Measurements from ENCODE around the gene RPS6KB1.
A peak's percentile ranks its signal among the peaks of the same experiment; 100 is the strongest.
"Not testable (repeated sequence)": the region's sequence is repeated elsewhere in the genome, so short reads cannot be mapped to it uniquely, and the experiment has no call there.

The RPS6KB1 gene

DNA sequence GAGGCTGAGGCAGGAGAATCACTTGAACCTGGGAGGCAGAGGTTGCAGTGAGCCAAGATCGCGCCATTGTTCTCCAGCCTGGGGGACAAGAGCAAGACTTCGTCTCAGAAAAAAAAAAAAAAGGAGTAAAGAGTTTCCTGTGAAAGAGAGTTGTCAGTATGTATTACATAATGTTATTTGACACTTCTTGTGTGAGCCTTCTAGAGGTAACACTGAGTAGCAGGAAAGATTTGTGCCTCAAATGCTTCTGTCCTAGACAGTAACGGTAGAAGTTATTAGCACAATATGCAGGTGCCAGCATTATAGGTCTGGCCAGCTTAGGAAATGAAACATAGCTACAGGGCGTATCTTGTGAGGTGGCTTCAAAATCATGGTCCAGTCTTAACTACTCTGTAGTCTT is 6.2 kb downstream of the RPS6KB1 start:
- CTCF ChIA-PET: interaction anchor here (0.7 kb wide), 1 partner anchor 15 kb away, joined by 3 read pairs; no protein-coding TSS in a partner anchor
- no peak for DNase-seq (ENCODE audit: extremely low spot score)
- TF ChIP-seq, protein P1, sequence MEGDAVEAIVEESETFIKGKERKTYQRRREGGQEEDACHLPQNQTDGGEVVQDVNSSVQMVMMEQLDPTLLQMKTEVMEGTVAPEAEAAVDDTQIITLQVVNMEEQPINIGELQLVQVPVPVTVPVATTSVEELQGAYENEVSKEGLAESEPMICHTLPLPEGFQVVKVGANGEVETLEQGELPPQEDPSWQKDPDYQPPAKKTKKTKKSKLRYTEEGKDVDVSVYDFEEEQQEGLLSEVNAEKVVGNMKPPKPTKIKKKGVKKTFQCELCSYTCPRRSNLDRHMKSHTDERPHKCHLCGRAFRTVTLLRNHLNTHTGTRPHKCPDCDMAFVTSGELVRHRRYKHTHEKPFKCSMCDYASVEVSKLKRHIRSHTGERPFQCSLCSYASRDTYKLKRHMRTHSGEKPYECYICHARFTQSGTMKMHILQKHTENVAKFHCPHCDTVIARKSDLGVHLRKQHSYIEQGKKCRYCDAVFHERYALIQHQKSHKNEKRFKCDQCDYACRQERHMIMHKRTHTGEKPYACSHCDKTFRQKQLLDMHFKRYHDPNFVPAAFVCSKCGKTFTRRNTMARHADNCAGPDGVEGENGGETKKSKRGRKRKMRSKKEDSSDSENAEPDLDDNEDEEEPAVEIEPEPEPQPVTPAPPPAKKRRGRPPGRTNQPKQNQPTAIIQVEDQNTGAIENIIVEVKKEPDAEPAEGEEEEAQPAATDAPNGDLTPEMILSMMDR (IDR thresholded peaks at IDR 0.05; ENCODE audit: control extremely low read depth, extremely low read depth, low read depth, missing control alignments): no peak
- POLR2A ChIA-PET: no interaction called here

DNA sequence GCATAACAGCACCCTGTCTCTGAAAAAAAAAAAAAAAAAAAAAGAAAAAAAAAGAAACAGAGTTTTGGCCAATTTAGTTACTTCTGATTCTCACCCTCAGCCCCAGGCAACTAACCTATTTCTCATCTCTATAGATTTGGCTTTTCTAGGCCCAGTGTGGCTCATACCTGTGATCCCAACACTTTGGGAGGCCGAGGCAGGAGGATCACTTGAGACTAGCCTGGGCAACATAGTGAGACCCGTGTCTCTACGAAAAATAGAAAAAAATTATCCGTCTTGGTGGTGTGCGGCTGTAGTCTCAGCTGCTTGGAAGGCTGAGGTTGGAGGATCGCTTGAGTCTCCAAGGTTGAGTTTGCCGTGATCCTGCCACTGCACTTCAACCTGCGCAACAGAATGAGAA is 8.7 kb downstream of the RPS6KB1 start:
- DNase-seq (ENCODE audit: extremely low spot score): no peak
- CTCF ChIA-PET: no interaction called here
- POLR2A ChIA-PET: interaction anchor here (0.7 kb wide), 1 partner anchor 76 kb away, joined by 5 read pairs; no protein-coding TSS in a partner anchor
- TF ChIP-seq, protein P1 (IDR thresholded peaks at IDR 0.05; ENCODE audit: control extremely low read depth, extremely low read depth, low read depth, missing control alignments): no peak

DNA sequence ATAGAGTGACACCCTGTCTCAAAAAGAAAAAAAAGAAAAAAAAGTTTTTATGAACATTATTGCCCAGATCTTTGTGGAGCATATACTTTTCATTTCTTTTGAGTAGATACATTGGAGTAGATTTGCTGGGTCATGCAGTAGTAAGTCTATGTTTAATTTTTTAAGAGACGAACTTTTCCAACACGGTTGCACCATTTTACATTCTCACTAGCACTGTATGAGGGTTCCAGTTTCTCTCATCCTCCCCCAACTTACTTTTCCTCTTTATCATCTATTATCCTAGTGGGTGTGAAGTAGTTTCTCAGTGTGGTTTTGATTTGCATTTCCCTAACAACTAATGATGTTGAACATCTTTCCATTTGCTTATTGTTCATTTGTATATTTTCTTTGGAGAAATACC is 10.5 kb downstream of the RPS6KB1 start:
- ChIA-PET CTCF (interaction anchor here (1.8 kb wide), 1 partner anchor 11 kb away, joined by 5 read pairs; no protein-coding TSS in a partner anchor), POLR2A (no interaction called here)
- TF ChIP-seq, protein P1 (IDR thresholded peaks at IDR 0.05; ENCODE audit: control extremely low read depth, extremely low read depth, low read depth, missing control alignments): no peak
- DNase-seq (ENCODE audit: extremely low spot score): no peak

DNA sequence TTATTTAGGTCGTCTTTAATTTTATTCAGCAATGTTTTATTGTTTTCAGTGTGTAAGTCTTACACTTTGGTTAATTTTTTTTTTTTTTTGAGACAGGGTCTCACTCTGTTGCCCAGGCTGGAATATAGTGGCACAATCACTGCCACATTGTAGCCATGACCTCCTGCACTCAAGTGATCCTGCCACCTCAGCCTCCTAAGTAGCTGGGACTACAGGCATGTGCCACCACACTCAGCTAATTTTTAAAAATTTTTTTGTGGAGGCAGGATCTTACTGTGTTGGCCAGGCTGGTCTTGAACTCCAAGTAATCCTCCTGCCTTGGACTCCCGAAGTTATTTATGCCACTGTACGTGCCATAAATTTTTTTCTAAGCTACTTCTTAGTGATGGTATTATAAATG is 14.5 kb downstream of the RPS6KB1 start:
- CTCF ChIA-PET: no interaction called here
- TF ChIP-seq, protein P1 (IDR thresholded peaks at IDR 0.05; ENCODE audit: control extremely low read depth, extremely low read depth, low read depth, missing control alignments): no peak
- DNase-seq (ENCODE audit: extremely low spot score): no peak
- POLR2A ChIA-PET: no interaction called here

DNA sequence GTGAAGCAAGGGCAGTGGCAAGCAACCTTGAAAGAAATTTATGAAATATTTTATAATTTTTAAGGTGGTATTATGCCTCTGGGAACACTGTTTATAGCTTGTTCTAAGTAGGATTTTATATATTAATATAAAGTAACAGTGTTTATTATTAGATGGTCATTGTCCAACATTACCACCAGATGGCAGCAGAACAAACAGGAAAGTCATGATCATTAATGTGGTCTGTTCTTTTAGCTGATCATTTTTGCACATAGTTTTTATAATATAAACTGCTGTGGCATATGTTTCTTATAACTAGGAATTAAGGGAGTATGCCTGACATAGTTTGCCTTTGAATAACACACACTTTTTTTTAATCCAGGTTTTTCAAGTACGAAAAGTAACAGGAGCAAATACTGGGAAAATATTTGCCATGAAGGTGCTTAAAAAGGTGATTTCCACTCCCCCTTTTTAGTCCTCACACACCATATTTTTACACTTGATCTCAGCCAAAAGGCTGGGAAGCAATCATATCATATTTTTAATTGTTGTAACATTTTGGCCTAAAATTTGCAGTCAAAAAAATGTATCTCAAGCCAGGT is 21.4 kb downstream of the RPS6KB1 start:
- peak; percentile 72 for DNase-seq (ENCODE audit: extremely low spot score)
- ChIA-PET CTCF (interaction anchor here (0.6 to 4.8 kb wide), 21 partner anchors 9 to 231 kb away, joined by 3 to 30 read pairs (median 4); partner anchors contain the start of genes PTRH2, RPS6KB1, TUBD1 and VMP1), POLR2A (no interaction called here)
- TF ChIP-seq, protein P1 (IDR thresholded peaks at IDR 0.05; ENCODE audit: control extremely low read depth, extremely low read depth, low read depth, missing control alignments): peak; percentile 40

DNA sequence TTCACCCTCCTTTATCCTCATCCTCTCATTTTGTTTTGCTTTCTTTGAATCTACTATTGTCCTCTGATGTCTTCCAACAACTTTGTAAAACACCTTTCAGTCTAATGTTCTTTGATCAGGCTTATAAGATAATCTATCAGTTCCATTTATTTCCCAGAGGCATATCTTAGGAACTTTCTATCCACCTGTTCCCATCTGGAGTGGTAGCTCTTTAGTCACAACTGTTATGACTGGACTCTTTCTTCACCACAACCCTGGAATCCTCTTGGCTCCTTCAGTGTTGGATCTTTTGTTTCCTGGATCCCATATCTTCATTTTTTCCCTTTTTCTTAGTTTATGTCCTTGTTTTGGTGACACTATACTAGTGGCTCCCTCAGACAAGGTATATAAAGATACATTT is 23.5 kb downstream of the RPS6KB1 start:
- ChIA-PET CTCF (interaction anchor here (1.1 to 4.8 kb wide), 2 partner anchors 22 to 120 kb away, joined by 5 to 18 read pairs; partner anchors contain the start of genes RPS6KB1 and TUBD1), POLR2A (no interaction called here)
- DNase-seq (ENCODE audit: extremely low spot score): no peak
- TF ChIP-seq, protein P1 (IDR thresholded peaks at IDR 0.05; ENCODE audit: control extremely low read depth, extremely low read depth, low read depth, missing control alignments): no peak

DNA sequence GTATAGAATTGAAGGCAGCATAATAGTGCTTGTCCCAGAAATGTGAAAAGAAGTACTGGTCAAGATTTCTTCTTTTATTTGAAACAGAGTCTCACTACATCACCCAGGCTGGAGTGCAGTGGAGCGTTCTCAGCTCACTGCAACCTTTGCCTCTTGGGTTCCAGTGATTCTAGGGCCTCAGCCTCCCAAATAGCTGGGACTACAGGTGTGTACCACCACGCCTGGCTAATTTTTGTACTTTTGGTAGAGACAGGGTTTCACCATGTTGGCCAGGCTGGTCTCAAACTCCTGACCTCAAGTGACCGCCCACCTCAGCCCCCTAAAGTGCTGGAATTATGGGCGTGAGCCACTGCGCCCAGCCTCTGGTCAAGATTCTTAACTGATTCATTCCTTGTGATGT is 27.7 kb downstream of the RPS6KB1 start:
- POLR2A ChIA-PET; DNase-seq (ENCODE audit: extremely low spot score): not testable (repeated sequence)
- CTCF ChIA-PET: interaction anchor here (0.9 kb wide), 1 partner anchor 8 kb away, joined by 3 read pairs; no protein-coding TSS in a partner anchor

DNA sequence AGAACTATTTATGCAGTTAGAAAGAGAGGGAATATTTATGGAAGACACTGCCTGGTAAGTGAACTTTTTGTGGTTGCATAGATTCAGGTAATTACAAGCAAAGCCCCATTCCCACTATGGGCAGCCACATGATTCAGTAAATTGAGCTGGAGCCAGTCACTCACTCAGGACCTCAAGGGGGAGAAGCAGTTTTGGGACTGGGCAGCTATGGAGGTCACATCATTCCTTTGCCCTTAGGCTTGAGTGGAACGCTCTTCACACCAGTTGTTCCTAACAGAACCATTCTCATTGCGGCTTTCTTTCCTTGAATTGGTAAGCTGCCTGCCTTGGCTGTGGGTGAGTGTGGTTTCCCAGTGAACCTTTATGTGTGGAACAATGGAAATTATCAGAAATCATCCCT is 37.2 kb downstream of the RPS6KB1 start:
- DNase-seq (ENCODE audit: extremely low spot score); POLR2A ChIA-PET; CTCF ChIA-PET: not testable (repeated sequence)

DNA sequence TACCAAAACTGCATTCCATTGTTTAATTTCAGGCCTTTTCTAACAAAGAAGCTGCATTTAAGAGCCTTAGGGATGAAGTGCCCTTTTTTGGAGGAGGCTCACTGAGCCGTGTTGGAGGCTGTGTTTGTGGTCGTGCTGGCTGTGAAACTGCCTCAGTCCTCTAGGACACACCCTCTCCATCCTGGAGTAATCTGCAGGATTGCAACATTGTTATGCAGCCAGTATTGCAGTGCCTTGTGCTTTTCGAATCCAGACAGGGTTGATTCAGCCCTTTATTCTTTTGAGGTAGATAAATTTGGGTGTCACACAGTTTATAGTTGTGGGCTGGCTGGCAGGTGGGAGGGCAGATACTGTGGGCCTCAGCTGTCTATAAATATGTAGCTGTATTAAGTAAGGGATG is 37.8 kb downstream of the RPS6KB1 start:
- DNase-seq (ENCODE audit: extremely low spot score); POLR2A ChIA-PET; CTCF ChIA-PET: not testable (repeated sequence)

DNA sequence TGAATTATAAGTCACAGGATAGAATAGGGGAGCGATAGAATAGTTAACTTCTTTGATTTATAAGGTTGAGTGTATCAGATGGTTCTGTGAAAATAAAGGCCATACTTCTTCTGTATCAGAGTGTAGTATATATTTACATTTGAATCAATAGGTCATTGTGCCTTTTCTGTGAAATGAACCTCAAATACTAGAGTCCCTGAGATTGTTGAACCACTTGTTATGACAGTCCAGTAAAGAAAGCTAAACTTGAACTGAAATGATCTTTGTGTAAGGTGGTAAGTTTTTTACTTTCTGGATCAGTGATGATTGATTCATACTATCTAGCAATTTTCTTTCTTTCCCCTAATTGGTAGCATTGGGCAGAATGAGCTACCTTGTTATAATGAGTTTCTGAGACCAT is 40.4 kb downstream of the RPS6KB1 start:
- POLR2A ChIA-PET; DNase-seq (ENCODE audit: extremely low spot score): not testable (repeated sequence)
- CTCF ChIA-PET: interaction anchor here (1.1 to 5.4 kb wide), 2 partner anchors 14 to 19 kb away, joined by 3 to 30 read pairs; no protein-coding TSS in a partner anchor

DNA sequence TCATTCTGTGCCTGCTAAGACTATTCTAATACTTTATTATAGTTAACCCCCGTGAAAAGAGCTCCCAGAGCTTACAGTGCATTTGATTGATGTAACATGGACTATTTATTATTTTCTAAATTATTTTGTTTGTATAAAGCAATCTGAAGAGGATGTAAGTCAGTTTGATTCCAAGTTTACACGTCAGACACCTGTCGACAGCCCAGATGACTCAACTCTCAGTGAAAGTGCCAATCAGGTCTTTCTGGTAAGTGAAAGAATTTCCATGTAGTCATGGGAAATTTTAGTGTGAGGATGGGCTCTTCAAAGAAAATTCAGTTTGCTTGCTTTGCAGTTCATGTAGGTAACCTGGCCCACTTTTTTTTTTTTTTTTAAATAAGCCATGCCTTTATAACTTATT is 47.8 kb downstream of the RPS6KB1 start:
- POLR2A ChIA-PET: interaction anchor here (0.7 kb wide), 1 partner anchor 98 kb away, joined by 5 read pairs; no protein-coding TSS in a partner anchor
- DNase-seq (ENCODE audit: extremely low spot score); CTCF ChIA-PET: not testable (repeated sequence)

Measured in GM10248 (cell line).